Amniotic epithelial cell (primary cell): ENCODE data around the gene RASSF1.

Experiments used
- DNase-seq: peaks from one replicate; pipeline ENCODE4 v3.0.0-alpha.2; 2010; ENCODE audit warnings: low read depth

The RASSF1 gene, protein sequence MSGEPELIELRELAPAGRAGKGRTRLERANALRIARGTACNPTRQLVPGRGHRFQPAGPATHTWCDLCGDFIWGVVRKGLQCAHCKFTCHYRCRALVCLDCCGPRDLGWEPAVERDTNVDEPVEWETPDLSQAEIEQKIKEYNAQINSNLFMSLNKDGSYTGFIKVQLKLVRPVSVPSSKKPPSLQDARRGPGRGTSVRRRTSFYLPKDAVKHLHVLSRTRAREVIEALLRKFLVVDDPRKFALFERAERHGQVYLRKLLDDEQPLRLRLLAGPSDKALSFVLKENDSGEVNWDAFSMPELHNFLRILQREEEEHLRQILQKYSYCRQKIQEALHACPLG

DNA sequence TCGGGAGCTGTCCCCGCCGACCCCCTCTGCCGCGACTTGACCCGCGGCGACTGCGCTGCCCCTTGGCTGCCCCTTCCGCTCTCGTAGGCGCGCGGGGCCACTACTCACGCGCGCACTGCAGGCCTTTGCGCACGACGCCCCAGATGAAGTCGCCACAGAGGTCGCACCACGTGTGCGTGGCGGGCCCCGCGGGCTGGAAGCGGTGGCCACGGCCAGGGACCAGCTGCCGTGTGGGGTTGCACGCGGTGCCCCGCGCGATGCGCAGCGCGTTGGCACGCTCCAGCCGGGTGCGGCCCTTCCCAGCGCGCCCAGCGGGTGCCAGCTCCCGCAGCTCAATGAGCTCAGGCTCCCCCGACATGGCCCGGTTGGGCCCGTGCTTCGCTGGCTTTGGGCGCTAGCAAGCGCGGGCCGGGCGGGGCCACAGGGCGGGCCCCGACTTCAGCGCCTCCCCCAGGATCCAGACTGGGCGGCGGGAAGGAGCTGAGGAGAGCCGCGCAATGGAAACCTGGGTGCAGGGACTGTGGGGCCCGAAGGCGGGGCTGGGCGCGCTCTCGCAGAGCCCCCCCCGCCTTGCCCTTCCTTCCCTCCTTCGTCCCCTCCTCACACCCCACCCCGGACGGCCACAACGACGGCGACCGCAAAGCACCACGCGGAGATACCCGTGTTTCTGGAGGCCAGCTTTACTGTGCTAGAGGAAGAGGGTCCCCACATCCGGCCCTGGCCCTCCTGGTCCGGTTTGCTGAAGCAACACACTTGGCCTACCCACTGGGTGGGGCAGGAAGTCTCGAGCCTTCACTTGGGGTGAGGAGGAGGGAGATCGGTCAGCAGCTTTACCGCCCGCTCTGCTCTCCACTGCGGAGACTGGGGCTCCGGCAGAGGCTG is at the start of gene RASSF1:
TSS of gene RASSF1 (minus strand) at position 389 of the 882 bp plus-strand sequence. CDS start at position 358, 31 bp downstream.
- DNase-seq, result no peak

DNA sequence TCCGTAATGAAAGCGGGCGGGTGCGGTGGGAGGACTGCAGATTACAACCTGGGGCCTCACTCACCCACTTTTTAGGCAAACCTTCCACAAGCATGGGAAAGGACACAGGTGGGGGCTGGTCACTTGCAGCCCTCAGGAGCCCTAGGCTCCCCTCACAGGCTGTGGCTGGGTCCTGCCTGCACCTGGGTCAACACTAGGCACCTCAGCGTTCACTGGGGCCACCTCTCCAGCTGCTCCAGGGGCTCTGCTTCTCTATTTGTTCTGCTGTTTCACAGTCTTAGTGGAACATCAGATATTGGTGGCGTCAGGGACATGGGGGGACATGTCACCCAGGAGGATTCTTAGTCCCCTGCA is 48.8 kb upstream of the RASSF1 start:
- DNase-seq, result no peak

DNA sequence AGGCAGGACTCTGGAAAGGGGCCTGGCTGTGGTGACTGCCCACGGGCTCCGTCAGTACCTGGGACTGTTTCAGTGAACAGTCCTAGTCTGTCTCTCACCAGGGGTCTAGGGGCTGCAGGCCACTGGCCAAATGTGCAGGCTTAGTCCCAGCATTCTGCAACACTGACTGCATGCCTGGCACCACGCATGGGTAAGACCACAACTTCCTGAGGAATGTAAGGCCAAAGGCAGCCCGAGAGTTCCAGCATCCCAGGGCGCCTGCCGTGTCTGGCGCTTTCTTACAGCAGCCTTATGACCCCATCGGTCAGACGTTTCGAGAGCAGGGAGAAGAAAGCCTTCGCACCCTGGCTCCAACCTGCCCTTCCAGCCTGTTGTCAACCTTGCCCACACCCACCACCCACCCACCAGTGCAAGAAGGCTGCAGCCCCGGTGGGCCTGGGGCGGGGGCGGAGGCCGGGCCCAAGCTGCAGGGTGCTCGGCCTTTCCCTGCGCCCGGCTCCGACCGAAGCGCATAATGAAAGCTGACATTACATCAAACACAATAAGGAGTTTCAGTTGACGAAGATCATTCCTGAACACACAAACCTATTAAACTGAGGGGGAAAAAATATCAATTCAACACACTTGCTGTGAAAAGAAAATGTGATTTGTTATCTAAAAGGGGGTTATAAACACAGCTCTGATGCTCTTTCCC is 48.2 kb upstream of the RASSF1 start:
- peak; percentile 55 for DNase-seq

DNA sequence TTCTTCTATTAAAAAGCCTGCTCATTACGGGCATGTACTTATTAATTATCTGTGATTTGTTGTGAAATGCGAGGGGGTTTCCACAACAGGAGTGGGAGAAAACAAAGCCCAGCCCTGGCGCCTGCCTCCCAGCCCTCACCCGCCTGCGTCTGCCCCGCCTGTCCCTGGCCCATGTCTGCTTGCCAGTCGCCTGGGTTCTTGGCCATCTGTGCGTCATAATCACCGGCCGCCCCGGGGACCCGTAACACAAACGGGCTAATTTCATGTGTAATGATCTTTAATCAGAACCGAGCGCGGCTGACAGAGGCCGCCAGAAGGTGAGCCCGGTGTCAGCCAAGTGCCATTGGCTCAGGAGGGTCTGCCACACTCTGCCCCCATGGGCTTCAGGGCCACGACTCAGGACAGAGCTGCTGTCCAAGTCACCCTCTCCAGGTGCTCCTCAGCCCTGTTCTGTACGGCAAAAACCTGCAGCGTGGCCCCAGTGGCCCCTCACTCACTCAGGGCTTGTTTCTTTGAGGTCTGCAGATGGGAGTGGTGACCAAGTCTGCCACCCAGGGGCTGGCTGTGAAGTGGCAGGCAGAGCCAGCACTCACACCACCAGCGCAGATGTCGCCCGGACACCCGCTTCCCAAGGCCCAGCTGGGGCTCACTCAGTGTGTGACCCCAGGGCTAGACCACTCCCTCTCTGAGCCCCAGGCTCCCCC is 47.5 kb upstream of the RASSF1 start:
- no peak for DNase-seq

DNA sequence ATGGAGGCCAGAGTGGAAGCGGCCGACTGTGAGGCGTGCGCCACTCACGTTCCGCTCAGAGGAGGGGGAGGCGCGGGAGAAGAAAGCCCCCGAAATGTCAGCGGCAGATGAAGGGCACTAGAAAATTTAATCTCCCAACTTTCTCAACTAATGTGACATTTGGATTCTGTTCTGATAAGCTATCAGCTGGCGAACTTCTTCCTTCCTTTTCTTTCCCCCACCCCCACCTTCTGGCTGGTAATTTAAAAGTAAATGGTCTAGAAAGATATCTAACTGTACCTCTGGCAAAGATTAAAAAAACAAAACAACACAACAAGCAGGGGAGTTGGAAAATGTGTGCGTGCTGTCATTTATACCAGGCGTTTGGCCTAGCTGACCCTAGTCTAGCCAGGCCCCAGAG is 45.1 kb upstream of the RASSF1 start:
- no peak for DNase-seq

DNA sequence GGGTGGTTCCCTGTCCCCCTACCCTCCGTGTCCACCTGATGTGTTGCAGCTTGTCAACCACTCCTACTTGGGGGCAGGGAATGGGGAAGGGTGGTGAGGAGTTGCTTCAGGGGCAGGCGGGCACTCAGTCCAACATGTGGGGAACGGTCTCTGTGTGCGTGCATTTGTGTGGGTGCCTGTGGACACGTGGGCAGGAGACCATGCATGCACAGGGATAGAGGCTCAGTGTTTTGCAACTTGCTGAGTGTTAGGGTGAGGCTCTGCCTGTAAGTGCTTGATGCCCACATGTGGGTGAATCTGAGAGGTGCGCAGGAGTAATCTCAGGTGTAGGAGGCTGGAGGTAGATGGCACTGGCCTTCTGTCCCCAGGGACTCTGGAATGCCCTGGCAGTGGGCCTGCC is 43.1 kb upstream of the RASSF1 start:
- DNase-seq, result no peak

DNA sequence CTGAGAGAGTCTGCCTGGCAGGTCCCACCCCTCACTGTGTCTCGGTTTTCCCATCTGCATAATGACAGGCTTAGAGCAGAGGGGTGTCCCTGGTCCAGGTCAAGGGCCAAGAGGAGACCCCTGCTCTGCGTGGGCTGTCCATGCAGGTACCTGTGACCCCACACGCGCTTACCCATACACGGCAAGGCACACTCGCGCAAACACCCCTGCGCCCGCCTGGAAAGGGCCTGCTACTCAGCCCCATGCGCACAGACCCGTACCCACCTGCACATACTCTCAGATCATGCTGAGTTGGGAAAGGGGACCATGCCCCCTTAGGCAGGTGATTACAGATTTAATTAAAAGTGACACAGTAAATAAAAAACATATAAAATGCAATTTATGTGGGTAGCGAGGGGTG is 42.1 kb upstream of the RASSF1 start:
- DNase-seq, result no peak

DNA sequence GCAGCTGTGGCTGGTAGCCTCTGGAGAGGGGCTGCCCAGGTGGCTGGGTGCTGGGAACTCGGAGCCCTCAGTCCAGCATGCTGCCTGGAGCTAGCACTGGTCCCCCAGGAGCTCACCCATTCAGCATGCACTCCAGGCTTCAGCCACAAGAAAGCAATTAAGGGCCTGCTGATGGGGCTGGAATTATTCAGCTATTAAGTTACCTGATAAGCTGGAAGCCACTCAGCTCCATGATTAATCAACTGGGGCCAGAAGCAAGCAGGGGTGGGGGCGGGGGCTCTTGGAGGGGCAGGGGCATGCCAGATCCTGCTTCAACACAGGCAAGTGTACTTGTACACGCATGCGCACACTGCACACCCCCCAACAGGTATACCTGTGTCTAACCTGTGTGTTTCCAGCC is 40.7 kb upstream of the RASSF1 start:
- no peak for DNase-seq

DNA sequence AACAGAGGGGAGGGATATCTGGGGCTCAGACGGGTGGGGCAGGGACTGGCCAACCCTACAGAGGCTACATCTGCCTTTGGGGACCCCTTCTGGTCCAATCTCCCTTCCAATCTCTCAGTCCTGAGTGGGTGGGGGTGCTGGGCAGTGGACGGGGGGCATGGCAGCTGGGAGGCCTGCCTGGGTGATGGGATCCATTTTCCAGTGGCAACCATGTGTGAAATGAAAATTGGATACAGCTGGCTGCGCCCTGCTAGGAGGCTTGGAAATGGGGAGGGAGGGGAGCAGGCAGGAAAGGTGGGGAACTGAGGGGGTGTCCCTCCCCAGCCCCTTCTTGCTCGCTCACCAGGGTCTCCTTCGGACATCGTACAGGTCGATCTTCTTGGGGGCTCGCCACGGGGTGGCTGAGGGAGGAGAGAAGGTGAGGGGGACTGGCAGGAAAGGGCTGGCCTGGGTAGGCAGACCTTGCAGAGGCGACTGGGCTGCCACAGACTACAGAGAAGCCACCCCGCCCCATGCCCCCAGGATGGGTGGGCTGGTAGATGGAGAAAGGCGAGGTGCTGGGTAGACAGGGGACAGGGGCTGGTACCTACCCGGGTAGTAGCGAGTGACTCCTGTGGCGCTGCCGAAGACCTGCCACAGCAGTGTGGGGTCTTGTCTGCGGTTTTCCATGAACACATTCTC is 39.9 kb upstream of the RASSF1 start:
- DNase-seq, result no peak

DNA sequence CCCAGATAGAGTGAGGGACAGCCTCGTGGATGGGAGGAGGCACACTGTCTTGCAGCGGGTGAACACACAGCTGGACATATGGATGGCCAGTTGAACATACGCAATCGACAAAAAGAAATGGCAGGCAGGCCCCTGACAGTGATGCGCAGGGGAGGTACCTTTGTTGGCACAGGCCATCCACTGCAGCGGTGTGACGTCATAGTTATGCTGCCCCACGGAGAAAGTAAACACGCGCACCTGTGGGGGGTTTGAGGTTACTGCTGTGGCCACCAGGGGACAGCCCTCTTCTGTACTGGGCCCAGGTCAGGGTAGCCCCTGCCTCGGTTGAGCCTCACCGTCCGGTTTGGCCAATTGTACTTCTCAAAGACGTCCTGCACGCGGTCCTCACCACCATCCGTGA is 38.1 kb upstream of the RASSF1 start:
- no peak for DNase-seq

DNA sequence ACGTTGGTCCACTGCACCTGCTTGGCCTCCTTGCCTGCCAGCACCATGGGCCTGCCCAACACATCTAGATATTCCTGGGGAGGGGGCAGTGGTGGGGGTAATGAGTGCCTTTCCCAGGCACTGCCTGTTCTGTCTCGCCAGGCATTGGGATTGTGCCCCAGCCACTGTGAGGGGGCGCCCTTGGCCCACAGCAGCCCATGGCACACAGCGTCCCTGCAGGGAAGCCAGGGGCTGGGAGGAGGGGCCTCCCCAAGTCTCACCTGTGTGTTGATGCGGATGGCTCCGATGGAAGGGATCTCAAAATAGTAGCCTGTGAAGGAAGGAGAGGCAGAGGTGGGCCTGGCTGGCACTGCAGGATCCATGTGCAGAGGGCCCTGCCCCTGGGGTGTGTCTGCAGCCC is 37.4 kb upstream of the RASSF1 start:
- DNase-seq, result no peak

DNA sequence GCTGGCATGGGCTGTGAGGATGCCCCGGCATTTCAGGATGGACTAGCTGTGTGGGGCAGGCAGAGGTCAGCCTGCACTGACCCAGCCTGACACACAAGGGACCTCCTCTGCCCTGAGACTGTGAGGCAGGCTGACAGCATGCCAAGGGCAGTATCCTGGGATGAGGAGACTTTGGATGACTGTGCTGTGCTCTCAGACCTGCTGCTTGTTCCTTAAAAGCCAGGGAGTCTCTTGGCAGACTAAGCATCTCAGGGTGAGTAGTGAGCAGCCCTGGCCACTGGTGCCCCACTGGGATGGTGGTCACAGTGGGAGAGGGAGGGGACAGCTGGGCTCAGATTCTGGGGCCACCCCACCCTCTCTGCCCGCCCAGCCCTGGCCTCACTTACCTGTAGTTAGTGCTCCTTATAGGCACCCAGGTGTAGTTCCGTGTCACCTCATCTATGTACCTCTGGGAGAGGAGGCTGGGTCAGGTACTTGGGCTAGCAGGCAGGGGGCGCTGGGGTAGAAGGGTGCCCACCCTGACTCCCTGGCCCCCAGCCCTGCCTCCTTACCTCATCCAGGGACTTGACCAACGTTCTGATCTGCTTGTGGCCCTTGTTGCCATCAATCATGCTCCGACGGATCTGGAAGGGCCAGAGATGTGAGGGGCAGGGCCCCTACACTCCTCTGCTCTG is 34.8 kb upstream of the RASSF1 start:
- DNase-seq, result no peak

DNA sequence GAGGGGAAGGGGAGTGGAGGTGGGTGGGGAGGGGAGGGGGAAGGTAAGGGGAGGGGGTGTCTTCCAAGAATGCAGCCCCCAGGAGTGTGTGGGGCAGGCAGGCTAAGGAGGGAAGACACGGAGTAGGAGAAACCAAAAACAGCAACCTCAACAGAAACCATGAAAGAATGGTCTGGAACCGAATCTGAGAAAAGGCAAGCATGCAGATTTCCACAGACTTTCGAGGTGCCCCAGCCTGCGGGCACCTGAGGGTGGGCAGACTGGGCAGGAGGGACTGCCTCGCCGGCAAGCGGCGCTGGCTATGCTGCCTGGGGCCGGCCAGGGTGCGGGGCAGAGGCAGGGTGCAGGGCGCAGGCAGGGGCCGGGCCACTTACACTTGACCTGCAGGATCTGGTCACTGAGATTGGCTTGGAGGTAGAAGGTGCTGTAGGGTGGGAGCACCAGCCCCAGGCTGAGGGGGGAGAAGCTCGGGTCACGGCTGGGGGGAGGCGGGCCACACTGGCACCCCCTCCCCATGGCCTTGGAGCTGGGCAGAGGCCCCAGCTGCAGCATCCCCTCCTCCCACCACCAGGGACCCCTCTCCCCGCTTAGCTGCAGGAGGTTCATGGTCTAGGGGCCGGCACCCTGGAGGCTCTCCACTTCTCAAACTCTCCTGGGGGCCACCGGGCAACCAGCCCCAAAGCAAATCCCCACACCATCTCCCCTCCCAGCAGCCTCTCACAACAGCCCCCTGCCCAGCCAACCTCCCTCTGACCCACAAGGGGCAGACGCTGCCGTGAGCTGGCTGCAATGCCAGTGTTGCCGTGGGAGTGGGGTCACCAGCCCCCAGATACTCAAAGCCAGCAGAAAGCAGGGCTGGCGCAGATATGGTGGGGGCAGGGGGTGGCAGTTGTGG is 34.0 kb upstream of the RASSF1 start:
- no peak for DNase-seq

DNA sequence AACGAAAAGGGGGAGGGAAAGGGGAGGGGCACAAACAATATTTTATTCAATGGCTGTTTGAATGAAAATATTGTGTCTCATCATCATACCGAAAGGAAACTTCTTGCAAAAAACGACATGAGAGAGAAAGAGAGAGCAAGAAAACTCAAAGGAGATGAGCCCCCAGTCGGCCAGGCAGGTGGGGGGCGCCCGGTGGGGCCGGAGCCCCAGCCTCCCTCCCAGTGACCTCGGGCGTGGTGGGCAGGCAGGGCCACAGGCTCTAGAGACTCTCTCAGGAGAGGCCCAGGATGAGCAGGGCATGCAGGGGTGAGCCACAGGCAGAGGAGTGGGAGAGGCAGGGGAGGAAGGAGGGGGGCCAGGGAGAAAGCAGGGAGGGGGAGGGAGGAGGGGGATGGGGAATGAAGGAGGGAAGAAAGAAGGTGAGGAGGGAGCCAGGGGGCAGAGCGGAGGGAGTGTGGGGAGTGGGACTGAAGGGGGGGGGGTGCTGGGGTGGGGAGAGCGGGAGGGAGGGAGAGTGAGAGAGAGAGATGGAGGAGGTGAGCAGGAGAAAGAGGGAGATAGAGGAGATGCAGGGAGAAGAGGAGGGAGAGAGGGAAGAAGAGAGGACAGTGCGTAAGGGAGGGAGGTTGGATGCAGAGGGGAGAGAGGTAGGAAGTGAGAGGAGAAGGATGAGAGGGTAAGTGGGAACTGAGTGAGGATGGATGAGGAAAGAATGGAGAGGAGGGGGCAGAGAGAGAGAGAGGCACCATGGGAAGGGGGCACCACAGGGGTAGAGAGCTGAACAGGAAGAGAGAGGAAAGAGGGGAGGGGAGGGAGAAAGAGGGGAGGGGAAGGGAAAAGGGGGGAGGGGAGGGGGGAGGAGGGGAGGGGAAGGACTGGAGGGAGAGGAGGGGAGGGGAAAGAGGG is 32.8 kb upstream of the RASSF1 start:
- no peak for DNase-seq

DNA sequence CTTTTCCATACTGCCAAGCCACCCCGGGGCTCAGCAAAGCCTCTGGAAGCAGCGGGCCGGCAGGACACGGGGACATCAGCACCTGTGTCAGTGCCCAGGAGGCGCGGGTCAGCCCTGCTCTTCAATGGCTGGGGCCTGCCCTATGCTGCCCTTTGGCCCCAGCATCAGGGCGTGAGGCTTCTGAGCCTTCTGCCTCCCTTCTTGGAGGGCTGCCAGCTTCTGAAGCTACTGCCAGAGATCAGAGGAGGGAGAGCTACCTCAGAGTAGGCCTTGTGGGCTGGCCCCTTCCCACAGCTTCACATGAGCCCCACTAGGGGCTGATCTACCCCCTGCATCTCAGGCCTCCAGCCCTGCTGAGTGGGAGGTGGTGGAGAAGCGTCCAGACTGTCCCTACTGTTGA is 31.7 kb upstream of the RASSF1 start:
- DNase-seq, result no peak

DNA sequence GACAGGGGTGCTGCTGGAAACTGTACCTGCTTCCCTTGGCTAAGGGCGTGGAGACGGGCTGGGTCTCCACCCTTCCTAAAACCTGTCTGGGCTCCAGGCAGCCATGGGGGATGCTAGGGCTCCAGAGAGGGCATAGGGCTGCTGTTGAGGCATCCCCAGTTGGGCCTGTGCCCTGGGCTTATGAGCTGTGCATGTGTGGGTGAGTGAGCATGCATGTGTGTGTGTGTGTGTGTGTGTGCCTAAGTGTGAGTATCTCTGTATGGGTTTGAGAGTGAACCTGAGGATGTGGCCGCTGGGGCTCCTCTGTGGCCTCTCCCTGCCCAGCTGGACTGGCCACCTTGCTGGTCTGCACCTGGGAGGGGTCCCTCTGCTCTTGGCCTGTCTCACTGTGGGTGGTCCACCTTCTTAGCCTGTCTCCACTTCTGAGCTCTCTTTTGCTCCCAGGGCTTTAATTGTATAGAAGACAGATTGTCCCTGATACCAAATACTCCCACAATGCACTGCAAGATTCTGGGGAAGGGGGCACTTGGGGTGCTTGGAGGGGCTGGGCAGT is 30.6 kb upstream of the RASSF1 start:
- DNase-seq, result peak; percentile 30

DNA sequence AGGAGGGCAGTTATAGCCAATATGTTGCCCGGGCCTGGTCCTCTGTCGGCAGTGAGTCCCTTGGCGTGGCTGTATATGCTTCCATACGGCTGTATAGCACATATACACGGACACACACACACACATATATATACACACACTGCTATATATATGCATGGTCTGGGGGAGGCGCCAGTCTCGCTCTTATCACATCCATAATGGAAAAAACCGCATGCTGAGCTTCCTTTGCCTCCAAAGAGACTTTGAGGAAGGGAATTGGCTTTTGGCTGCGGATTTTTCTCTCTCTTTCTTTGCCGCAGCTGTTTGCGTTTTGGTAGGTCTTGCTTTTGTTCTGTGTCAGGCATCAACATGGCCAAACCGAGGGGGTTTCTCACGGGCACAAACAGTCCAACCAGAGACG is 30.0 kb upstream of the RASSF1 start:
- peak; percentile 38 for DNase-seq

DNA sequence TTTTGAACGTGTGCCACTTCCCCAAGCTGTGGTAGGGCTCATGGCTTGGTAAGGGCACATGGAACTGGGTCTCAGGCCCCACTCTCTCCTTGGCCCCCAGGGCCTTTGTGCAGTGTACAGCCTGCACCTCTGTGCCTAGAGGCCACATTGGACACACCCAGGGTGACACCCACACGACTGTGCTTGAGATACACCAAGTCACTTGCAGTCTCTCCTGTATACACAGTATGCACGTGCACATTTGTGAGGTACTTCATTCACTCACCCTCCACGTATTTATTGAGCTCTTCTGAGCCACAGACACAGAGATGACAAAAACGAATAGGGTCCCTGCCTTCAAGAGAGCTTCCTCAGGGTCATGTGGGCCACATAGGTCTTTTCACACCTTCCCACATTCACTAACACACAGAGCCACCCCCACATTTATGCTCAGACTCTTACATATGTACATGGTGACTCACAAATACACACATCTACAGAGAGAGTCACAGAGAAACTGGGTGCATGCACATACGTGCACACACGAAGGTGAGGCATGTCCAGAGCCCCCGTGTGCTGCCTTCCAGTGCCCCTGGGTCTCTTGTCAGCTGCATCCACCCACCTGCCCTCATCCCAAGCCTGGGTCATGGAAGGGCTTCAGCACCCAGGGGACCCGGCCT is 28.5 kb upstream of the RASSF1 start:
- DNase-seq, result no peak
